ENCODE measurements around the gene SMC2.

Gene SMC2

GRCh38 chr9:104177676-104178075 lies 83.6 kb downstream of the SMC2 start:
- Histone ChIP-seq H3K27ac (no peak overlapping the region), H3K27me3 (ENCODE audit: insufficient read depth, low read depth, severe bottlenecking) (no peaks in the 10 kb centered on the region), H3K36me3 (no peaks in the 10 kb centered on the region), H3K4me3 (ENCODE audit: low read depth, low read length) (no peak overlapping the region), H3K9me3 (ENCODE audit: severe bottlenecking) (no peaks in the 10 kb centered on the region)
- DNase-seq = no peak
- no peak for TF ChIP-seq CTCF (IDR thresholded peaks at IDR 0.05; ENCODE audit: low read depth, low read length)

Data from WERI-Rb-1 (cell line).